Gastrocnemius medialis (tissue), 4 donors: Measurements from ENCODE around the gene MLPH.

Experiments
- POLR2A ChIP-seq, 2 donors: fragments of 450-650 bp; IDR thresholded peaks; one replicate each; pipeline ENCODE4 v1.6.1; 2017; ENCODE audit warnings: antibody characterized with exemption in 2 of 2, mild to moderate bottlenecking in 2 of 2, moderate library complexity in 2 of 2
- TF ChIP-seq, protein P1 (sequence below), 5 experiments: fragments of 450-650 bp in 3 of 5; fragments of 200-600 bp in 2 of 5; sonication (generic) in 2 of 5; IDR thresholded peaks in 4 of 5; conservative IDR thresholded peaks in 1 of 5; 1 replicate in 4 of 5; 2 replicates in 1 of 5; pipeline ENCODE4 v1.5.1; 2016 to 2019; ENCODE audit warnings: antibody characterized with exemption in 5 of 5, mild to moderate bottlenecking in 3 of 5, moderate library complexity in 3 of 5

DNA sequence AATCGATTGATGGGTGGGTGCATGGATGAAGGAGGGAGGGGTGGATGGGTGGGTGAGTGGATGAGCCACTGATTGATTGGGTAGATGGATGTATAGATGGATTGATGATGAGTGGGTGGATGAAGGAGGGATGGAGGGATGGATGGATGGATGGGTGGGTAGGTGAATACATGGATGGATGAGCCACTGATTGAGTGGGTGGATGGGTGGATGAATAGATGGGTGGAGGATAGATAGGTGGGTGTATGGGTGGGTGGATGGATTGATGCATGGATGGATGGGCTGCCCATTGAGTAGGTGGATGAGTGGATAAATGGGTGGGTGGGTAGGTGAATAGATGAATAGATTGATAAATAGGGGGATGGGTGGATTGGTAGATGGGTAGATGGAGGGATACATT lies 30.9 kb downstream of the MLPH start:
- TF ChIP-seq, protein P1, sequence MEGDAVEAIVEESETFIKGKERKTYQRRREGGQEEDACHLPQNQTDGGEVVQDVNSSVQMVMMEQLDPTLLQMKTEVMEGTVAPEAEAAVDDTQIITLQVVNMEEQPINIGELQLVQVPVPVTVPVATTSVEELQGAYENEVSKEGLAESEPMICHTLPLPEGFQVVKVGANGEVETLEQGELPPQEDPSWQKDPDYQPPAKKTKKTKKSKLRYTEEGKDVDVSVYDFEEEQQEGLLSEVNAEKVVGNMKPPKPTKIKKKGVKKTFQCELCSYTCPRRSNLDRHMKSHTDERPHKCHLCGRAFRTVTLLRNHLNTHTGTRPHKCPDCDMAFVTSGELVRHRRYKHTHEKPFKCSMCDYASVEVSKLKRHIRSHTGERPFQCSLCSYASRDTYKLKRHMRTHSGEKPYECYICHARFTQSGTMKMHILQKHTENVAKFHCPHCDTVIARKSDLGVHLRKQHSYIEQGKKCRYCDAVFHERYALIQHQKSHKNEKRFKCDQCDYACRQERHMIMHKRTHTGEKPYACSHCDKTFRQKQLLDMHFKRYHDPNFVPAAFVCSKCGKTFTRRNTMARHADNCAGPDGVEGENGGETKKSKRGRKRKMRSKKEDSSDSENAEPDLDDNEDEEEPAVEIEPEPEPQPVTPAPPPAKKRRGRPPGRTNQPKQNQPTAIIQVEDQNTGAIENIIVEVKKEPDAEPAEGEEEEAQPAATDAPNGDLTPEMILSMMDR (IDR thresholded peaks at IDR 0.05 in 4 of 5, conservative IDR thresholded peaks at IDR 0.05 in 1 of 5): no peak
- TF ChIP-seq POLR2A (IDR thresholded peaks at IDR 0.05): no peak
